HEK293 (cell line): ENCODE measurements around the gene UQCRQ.
A peak's percentile ranks its signal among the peaks of the same experiment; 100 is the strongest.
"Not testable (repeated sequence)": the region's sequence is repeated elsewhere in the genome, so short reads cannot be mapped to it uniquely, and the experiment has no call there.

Source experiments
- CTCF ChIA-PET: fragments of 350-600 bp; formaldehyde crosslinking; extraction: SDS; loops from one replicate; lab custom pipeline; 2021; ENCODE audit warnings: antibody characterized with exemption; lab: Yijun Ruan, JAX
- POLR2A ChIA-PET: fragments of 300-600 bp; formaldehyde crosslinking; extraction: SDS; loops from one replicate; lab custom pipeline; 2020; ENCODE audit warnings: antibody characterized with exemption, inconsistent platforms; lab: Yijun Ruan, JAX
- H3K27ac ChIP-seq: fragments of 200-500 bp; sonication (Bioruptor generic); 2 replicates; pipeline ENCODE4 v1.5.1; 2014; ENCODE audit warnings: low read depth, low read length, control low read depth, inconsistent platforms; ENCODE audit errors: extremely low read depth
- H3K36me3 ChIP-seq, 2 experiments: fragments of 200-500 bp in 1 of 2; sonication (Bioruptor generic) in 1 of 2; 1 replicate in 1 of 2; 2 replicates in 1 of 2; pipeline ENCODE4 v1.5.1; 2014 to 2017; ENCODE audit warnings: inconsistent platforms in 2 of 2, low read length in 2 of 2; ENCODE audit not compliant: control insufficient read depth in 2 of 2, insufficient read depth in 1 of 2
- H3K4me1 ChIP-seq: fragments of 200-500 bp; sonication (Bioruptor generic); 2 replicates; pipeline ENCODE4 v1.5.1; 2014; ENCODE audit warnings: mild to moderate bottlenecking, low read length, inconsistent platforms; ENCODE audit not compliant: control insufficient read depth, insufficient read depth
- H3K4me3 ChIP-seq: 2 replicates; pipeline ENCODE4 v1.5.1; 2011; ENCODE audit warnings: low read depth, mild to moderate bottlenecking, control low read depth, low read length, moderate library complexity
- H3K9me3 ChIP-seq: fragments of 200-500 bp; sonication (Bioruptor generic); 2 replicates; pipeline ENCODE4 v1.5.1; 2014; ENCODE audit warnings: low read depth, low read length, inconsistent platforms; ENCODE audit not compliant: control insufficient read depth, insufficient read depth
- ATF2 ChIP-seq: fragments of 450-650 bp; formaldehyde crosslinking; IDR thresholded peaks from 2 replicates; pipeline ENCODE4 v1.5.1; 2016; ENCODE audit warnings: missing biosample characterization, missing genetic modification characterization, low read depth
- MEIS1 ChIP-seq: sonication (generic); formaldehyde crosslinking; IDR thresholded peaks from 2 replicates; pipeline ENCODE4 v1.8.1; 2022; ENCODE audit warnings: missing genetic modification reagents, mild to moderate bottlenecking, borderline replicate concordance
- OSR2 ChIP-seq: fragments of 450-650 bp; formaldehyde crosslinking; IDR thresholded peaks from 2 replicates; pipeline ENCODE4 v1.5.1; 2016; ENCODE audit warnings: missing biosample characterization, missing genetic modification characterization
- SETDB1 ChIP-seq: IDR thresholded peaks from one replicate; pipeline ENCODE4 v1.6.1; 2017; ENCODE audit warnings: mild to moderate bottlenecking, low read length, moderate library complexity, mixed read lengths; ENCODE audit not compliant: insufficient read length
- TRIM28 ChIP-seq: IDR thresholded peaks from 2 replicates; pipeline ENCODE4 v1.6.1; 2011; ENCODE audit warnings: low read length, control low read depth, borderline replicate concordance
- YY2 ChIP-seq: fragments of 450-650 bp; formaldehyde crosslinking; IDR thresholded peaks from 2 replicates; pipeline ENCODE4 v1.5.1; 2016; ENCODE audit warnings: missing biosample characterization, missing genetic modification characterization
- ZBTB1 ChIP-seq: fragments of 450-650 bp; formaldehyde crosslinking; IDR thresholded peaks from 2 replicates; pipeline ENCODE4 v1.5.1; 2016; ENCODE audit warnings: missing biosample characterization, missing genetic modification characterization
- ZBTB44 ChIP-seq: fragments of 450-650 bp; IDR thresholded peaks from 2 replicates; pipeline ENCODE4 v1.5.1; 2018; ENCODE audit warnings: missing biosample characterization, mild to moderate bottlenecking, missing genetic modification characterization
- ZNF121 ChIP-seq: fragments of 450-650 bp; formaldehyde crosslinking; IDR thresholded peaks from 2 replicates; pipeline ENCODE4 v1.5.1; 2016; ENCODE audit warnings: missing biosample characterization, missing genetic modification characterization
- ZNF140 ChIP-seq: fragments of 450-650 bp; formaldehyde crosslinking; IDR thresholded peaks from 2 replicates; pipeline ENCODE4 v1.5.1; 2016; ENCODE audit warnings: missing biosample characterization, missing genetic modification characterization
- ZNF629 ChIP-seq: fragments of 450-650 bp; formaldehyde crosslinking; IDR thresholded peaks from 2 replicates; pipeline ENCODE4 v1.5.1; 2017; ENCODE audit warnings: missing biosample characterization, missing genetic modification characterization
- ZNF701 ChIP-seq: fragments of 450-650 bp; formaldehyde crosslinking; IDR thresholded peaks from 2 replicates; pipeline ENCODE4 v1.5.1; 2016; ENCODE audit warnings: missing biosample characterization, missing genetic modification characterization

UQCRQ gene

GRCh38 chr5:132854301-132854700 is 12.1 kb upstream of the UQCRQ start:
- Histone ChIP-seq H3K4me1 (no peaks in the 10 kb centered on the region), H3K27ac (no peak overlapping the region), H3K36me3 (no peaks in the 10 kb centered on the region), H3K9me3 (no peaks in the 10 kb centered on the region), H3K4me3 (no peak overlapping the region)
- POLR2A ChIA-PET: interaction anchor here (0.6 to 1.5 kb wide), 3 partner anchors 10 to 15 kb away, joined by 3 read pairs; partner anchors contain the start of genes GDF9 and UQCRQ
- CTCF ChIA-PET: interaction anchor here (0.6 to 0.7 kb wide), 2 partner anchors 29 to 189 kb away, joined by 3 read pairs; no protein-coding TSS in a partner anchor
- TF ChIP-seq ZNF629 (tag by site-specific recombination): 0 out of 2 replicates have a peak, but pooled peaks have one; percentile 20
- TF ChIP-seq MEIS1 (CRISPR knock-in tag): no peak
- TF ChIP-seq ZBTB1 (tag by site-specific recombination): no peak
- no peak for TF ChIP-seq SETDB1
- no peak for TF ChIP-seq TRIM28
- 0 out of 2 replicates have a peak, but pooled peaks have one; percentile 21 for TF ChIP-seq ATF2
- TF ChIP-seq OSR2: peak; percentile 36; the same call in 1 of the 2 replicates
- no peak for TF ChIP-seq ZBTB44 (tag by site-specific recombination)

GRCh38 chr5:132854992-132855391 is 11.4 kb upstream of the UQCRQ start:
- not testable (repeated sequence) for H3K9me3 ChIP-seq, H3K27ac ChIP-seq, H3K4me3 ChIP-seq, H3K4me1 ChIP-seq, H3K36me3 ChIP-seq
- ChIA-PET POLR2A (interaction anchor here (0.6 to 1.5 kb wide), 3 partner anchors 9 to 16 kb away, joined by 3 read pairs; partner anchors contain the start of genes GDF9 and UQCRQ), CTCF (interaction anchor here (0.6 to 0.9 kb wide), 2 partner anchors 9 to 35 kb away, joined by 3 read pairs; no protein-coding TSS in a partner anchor)

- no peak overlapping the region for H3K4me3 ChIP-seq
- ChIA-PET CTCF (interaction anchor here (1.2 kb wide), 1 partner anchor 27 kb away, joined by 3 read pairs; no protein-coding TSS in a partner anchor), POLR2A (no interaction called here)
- H3K9me3 ChIP-seq: no peaks in the 10 kb centered on the region
- 0 out of 2 replicates have a peak, but pooled peaks have one; percentile 36 for TF ChIP-seq ZNF121
- no peak for TF ChIP-seq ZNF701 (tag by site-specific recombination)
- H3K4me1 ChIP-seq: no peaks in the 10 kb centered on the region
- H3K36me3 ChIP-seq: no peaks in the 10 kb centered on the region
- H3K27ac ChIP-seq: no peak overlapping the region
These were observed 10.4 kb upstream of the UQCRQ start for GRCh38 chr5:132856011-132856410.

- ChIA-PET POLR2A (no interaction called here), CTCF (interaction anchor here (0.6 kb wide), 1 partner anchor 532 kb away, joined by 4 read pairs; no protein-coding TSS in a partner anchor)
- Histone ChIP-seq H3K36me3 (no peaks in the 10 kb centered on the region), H3K27ac (no peak overlapping the region), H3K4me3 (no peak overlapping the region), H3K4me1 (no peaks in the 10 kb centered on the region), H3K9me3 (no peaks in the 10 kb centered on the region)
- no peak for TF ChIP-seq YY2 (tag by site-specific recombination)
- TF ChIP-seq ZNF140 (tag by site-specific recombination): peak; percentile 16; the same call in 1 of the 2 replicates
These were observed 6.5 kb upstream of the UQCRQ start for GRCh38 chr5:132859889-132860437.
